ES-I3 (cell line): ENCODE data around the gene IFIT2.
A peak's percentile ranks its signal among the peaks of the same experiment; 100 is the strongest.
"Not testable (repeated sequence)": the region's sequence is repeated elsewhere in the genome, so short reads cannot be mapped to it uniquely, and the experiment has no call there.

Experiments used
- H3K36me3 ChIP-seq: 2 replicates; pipeline ENCODE4 v1.6.1; 2013; ENCODE audit warnings: mild to moderate bottlenecking, low read length, control low read depth, moderate library complexity; ENCODE audit not compliant: insufficient read depth
- H3K4me1 ChIP-seq: 2 replicates; pipeline ENCODE4 v1.6.1; 2013; ENCODE audit warnings: mild to moderate bottlenecking, control low read depth, low read length; ENCODE audit not compliant: insufficient read depth
- H3K9ac ChIP-seq: 2 replicates; pipeline ENCODE4 v1.6.1; 2013; ENCODE audit warnings: low read depth, mild to moderate bottlenecking, low read length, moderate library complexity
- H3K9me3 ChIP-seq: 2 replicates; pipeline ENCODE4 v1.6.1; 2013; ENCODE audit warnings: mild to moderate bottlenecking, low read length, moderate library complexity; ENCODE audit not compliant: control insufficient read depth, insufficient read depth

Gene IFIT2

GRCh38 chr10:89307269-89307577 lies 5.4 kb downstream of the IFIT2 start:
- Histone ChIP-seq H3K36me3 (no peaks in the 10 kb centered on the region), H3K9ac (no peak overlapping the region), H3K9me3 (no peaks in the 10 kb centered on the region), H3K4me1 (peaks cover 7% of the 10 kb centered on the region)

GRCh38 chr10:89308266-89308665 lies 6.4 kb downstream of the IFIT2 start:
- H3K4me1 ChIP-seq, result peaks cover 4% of the 10 kb centered on the region; the same call in 1 of the 2 replicates
- no peak overlapping the region for H3K9ac ChIP-seq
- H3K36me3 ChIP-seq, result no peaks in the 10 kb centered on the region
- H3K9me3 ChIP-seq, result no peaks in the 10 kb centered on the region

GRCh38 chr10:89308736-89309135 lies 6.9 kb downstream of the IFIT2 start:
- no peaks in the 10 kb centered on the region for H3K36me3 ChIP-seq
- H3K4me1 ChIP-seq, result peaks cover 4% of the 10 kb centered on the region; the same call in 1 of the 2 replicates
- H3K9ac ChIP-seq, result no peak overlapping the region
- no peaks in the 10 kb centered on the region for H3K9me3 ChIP-seq

DNA sequence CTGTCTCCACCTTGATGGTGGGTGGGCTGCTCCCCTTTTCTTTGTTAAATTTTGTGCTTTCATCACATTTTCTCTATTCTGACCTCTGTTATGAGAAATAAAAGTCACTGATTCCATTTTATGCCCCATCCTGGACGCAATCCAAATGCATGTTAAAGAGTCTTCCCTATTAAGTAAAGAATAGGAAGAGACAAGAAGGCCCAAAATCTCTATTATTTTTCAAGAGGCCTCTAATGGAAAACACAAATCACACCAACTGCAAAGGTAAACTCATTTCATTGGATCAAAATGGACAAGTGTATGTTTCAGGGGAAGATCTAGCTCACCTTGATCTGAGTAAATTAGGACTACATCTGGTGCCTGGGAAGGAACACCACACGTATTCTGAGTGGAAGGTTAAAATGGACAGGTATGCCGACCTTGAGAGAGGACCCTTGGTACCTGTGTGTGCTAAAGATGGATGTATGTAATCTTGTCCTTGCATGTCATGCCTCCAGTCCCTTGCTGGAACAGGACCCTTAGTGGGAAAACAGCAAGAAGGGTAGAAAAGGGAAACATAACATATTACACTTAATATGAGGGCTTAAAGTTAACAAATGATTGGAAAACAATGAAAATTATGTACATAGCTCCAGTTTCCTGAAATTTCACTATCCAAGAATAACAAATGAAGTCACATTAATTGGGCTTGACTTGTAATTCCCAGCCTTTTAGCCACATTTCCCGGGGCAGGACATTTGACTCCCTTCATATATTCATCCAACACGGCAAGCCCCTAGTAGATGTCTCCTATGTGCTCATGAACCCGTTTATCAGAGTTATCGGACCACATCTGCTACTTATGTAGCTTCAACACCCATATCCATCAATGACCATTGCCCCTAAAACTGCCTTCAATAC lies 7.6 kb downstream of the IFIT2 start:
- H3K4me1 ChIP-seq, result peaks cover 4% of the 10 kb centered on the region; the same call in 1 of the 2 replicates
- H3K9ac ChIP-seq, result no peak overlapping the region
- no peaks in the 10 kb centered on the region for H3K36me3 ChIP-seq
- no peaks in the 10 kb centered on the region for H3K9me3 ChIP-seq

DNA sequence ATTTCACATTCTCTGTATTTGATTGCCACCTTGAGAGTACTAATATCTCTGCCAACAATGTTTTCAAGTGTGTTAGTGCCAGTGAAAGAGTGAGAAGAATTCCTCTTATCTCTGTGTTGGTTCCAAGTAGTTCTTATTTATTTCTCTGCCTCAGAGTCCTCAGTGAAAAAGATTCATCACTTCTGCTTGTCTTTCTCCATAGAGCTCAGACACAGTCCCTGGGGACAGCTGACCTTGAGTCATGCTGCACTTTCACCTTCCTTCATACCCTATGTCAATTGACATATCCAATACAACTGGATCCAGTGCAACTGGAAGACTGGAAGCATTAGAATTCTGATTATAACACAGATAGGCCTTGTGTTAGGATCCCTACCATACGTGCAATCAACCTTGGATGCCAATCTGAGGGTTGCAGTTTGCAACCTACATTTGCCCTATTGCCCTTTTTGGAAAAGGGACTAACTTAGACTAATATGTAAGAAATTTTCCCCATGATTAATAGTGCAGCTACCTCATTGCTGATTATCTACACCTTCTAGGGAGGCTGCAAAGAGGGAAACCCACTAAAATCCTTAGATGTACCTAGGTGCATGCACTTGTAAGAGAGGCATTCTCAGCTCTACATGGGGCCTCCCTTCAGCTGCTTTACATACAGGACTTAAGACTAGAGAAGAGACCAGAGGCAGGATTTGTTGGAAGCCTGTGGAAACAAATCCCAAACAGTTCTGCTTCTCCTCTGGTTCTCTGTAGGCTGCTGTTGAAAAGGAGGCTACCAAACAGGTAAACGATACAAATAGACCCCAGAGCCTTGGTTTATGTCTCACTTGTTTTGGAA lies 8.4 kb downstream of the IFIT2 start:
- Histone ChIP-seq H3K9me3 (no peaks in the 10 kb centered on the region), H3K9ac (no peak overlapping the region), H3K4me1 (peaks cover 4% of the 10 kb centered on the region; the same call in 1 of the 2 replicates), H3K36me3 (no peaks in the 10 kb centered on the region)

- Histone ChIP-seq H3K9me3 (no peaks in the 10 kb centered on the region), H3K9ac (no peak overlapping the region), H3K4me1 (peaks cover 4% of the 10 kb centered on the region; the same call in 1 of the 2 replicates), H3K36me3 (no peaks in the 10 kb centered on the region)
Observed at GRCh38 chr10:89312973-89313372, 11.1 kb downstream of the IFIT2 start.

DNA sequence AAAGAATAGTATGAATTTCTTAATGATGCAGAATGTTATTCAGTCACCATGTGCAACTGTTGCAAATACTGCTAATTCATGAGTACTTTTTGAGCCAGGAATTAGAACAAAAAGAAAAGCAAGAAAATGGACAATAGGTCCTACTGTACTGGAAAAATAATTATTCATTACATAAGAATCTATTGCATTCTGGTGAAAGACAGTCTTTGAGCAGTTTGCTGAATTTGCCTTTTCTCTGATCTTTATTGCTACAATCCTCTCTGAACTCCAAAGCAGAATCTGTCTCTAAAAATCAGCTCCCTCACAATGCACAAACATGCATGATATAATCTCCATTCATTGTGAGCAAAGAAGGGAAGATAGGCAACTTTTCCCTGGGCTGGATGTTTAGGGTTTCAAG lies 12.8 kb downstream of the IFIT2 start:
- Histone ChIP-seq H3K9me3 (no peaks in the 10 kb centered on the region), H3K36me3 (no peaks in the 10 kb centered on the region), H3K9ac (no peak overlapping the region), H3K4me1 (peaks cover 4% of the 10 kb centered on the region; the same call in 1 of the 2 replicates)

DNA sequence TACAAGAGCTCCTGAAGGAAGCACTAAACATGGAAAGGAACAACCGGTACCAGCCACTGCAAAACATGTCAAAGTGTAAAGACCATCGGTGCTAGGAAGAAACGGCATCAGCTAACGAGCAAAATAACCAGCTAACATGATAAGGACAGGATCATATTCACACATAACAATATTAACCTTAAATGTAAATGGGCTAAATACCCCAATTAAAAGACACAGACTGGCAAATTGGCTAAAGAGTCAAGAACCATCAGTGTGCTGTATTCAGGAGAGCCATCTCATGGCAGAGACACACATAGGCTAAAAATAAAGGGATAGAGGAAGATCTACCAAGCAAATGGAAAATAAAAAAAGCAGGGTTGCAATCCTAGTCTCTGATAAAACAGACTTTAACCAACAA lies 16.2 kb downstream of the IFIT2 start:
- not testable (repeated sequence) for H3K4me1 ChIP-seq, H3K9me3 ChIP-seq, H3K9ac ChIP-seq, H3K36me3 ChIP-seq

GRCh38 chr10:89325081-89325480 lies 23.2 kb downstream of the IFIT2 start:
- not testable (repeated sequence) for H3K36me3 ChIP-seq, H3K9ac ChIP-seq, H3K9me3 ChIP-seq
- H3K4me1 ChIP-seq, result peaks cover 20% of the 10 kb centered on the region

- H3K9me3 ChIP-seq, H3K9ac ChIP-seq, H3K36me3 ChIP-seq: not testable (repeated sequence)
- H3K4me1 ChIP-seq, result peaks cover 20% of the 10 kb centered on the region
Observed at GRCh38 chr10:89325856-89326255, 24.0 kb downstream of the IFIT2 start.

DNA sequence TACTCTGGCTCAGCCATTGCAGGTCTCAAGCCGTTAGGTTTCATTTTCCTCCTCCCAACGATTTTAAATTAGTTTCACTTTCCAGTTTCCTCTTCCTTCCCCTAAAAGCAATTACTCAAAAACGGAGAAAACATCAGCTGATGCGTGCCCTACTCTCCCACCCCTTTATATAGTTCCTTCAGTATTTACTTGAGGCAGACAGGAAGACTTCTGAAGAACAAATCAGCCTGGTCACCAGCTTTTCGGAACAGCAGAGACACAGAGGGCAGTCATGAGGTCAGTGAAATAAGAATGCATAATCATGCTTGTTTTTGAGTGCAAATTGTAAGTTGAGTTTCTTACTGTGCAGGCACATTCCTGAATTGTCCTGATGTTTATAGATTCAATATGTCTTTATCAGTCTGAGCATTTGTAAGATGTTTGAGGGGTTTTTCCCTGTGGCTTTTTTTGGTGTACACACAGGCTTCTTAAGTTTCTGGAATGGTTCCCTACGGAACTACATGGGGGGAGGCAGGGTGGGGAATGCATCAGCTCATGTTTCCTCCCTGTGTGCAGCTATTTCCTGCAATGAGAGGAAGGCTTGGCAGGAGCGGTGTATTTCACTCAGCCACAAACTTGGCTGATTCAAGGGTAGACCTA lies 26.1 kb downstream of the IFIT2 start, which contains the start of gene IFIT3:
TSS of gene IFIT3 (plus strand) at position 195 of the 639 bp plus-strand sequence. CDS start at position 272, 77 bp downstream.
- Histone ChIP-seq H3K9me3 (no peaks in the 10 kb centered on the region), H3K4me1 (peaks cover 30% of the 10 kb centered on the region), H3K9ac (peak within 1 kb of the TSS; percentile 34), H3K36me3 (no peaks in the 10 kb centered on the region)

GRCh38 chr10:89329151-89329550 lies 27.3 kb downstream of the IFIT2 start:
- H3K4me1 ChIP-seq, result peaks cover 43% of the 10 kb centered on the region
- H3K9ac ChIP-seq, result no peak overlapping the region
- H3K9me3 ChIP-seq, result no peaks in the 10 kb centered on the region
- H3K36me3 ChIP-seq, result no peaks in the 10 kb centered on the region

DNA sequence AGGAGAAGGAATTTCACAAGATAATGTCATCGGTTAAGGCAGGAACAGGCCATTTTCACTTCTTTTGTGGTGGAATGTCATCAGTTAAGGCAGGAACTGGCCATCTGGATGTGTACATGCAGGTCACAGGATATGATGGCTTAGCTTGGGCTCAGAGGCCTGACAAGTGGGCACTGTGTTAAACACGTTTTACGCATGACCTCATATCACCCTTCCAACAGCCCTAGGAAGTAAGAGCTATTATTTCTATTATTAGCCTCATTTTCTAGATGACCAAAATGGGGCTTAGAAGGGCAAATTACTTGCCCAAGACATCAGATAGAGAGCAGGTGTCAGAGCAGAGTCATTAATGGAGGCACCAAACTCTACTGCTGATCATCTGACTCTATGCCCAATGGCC lies 28.2 kb downstream of the IFIT2 start:
- not testable (repeated sequence) for H3K9ac ChIP-seq, H3K36me3 ChIP-seq, H3K9me3 ChIP-seq
- H3K4me1 ChIP-seq, result peaks cover 44% of the 10 kb centered on the region

DNA sequence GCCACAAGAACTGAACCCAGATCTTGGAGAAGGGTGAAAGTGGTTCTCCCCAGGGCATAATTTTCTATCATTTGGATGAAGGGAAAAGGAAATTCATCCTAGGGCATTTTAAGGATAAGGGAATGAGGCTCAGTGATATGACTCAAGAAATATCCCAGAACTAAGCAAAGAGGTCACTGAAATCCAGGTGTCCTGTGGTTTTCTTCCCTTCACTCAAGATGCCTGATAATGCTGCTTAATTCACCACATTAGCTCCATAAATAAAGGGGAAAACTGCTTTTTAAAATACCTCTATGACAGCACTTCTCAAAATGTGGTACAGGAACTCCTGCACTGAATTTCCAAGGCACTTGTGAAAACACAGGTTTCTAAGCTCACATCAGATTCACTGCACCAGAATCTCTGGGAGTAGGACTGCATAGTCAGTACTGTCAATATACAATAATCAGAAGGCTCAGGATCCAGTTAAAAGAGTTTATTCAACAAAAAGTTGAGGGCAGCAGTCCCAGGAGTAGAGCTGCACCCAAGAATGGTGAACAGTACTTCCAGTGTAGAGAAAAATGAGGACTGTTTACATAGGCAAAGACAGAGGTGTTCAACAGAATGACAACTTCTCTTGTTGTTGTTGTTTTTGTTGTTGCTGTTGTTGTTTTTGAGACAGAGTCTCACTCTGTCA lies 28.8 kb downstream of the IFIT2 start:
- H3K4me1 ChIP-seq, result peaks cover 44% of the 10 kb centered on the region
- no peaks in the 10 kb centered on the region for H3K9me3 ChIP-seq
- H3K9ac ChIP-seq, result no peak overlapping the region
- no peaks in the 10 kb centered on the region for H3K36me3 ChIP-seq
